HG02884 (cell line): ENCODE results near the gene ATP4A.

Experiments used
- ATAC-seq: cut with Tn5 transposase; IDR thresholded peaks from one replicate; pipeline ENCODE4 v1.9.1; 2021; ENCODE audit warnings: mild to moderate bottlenecking, moderate library complexity; ENCODE audit not compliant: unreplicated experiment

Gene ATP4A

GRCh38 chr19:35502751-35503150, 60.7 kb downstream of the ATP4A start:
- no peak for ATAC-seq

- ATAC-seq = no peak
These were observed 61.8 kb downstream of the ATP4A start for GRCh38 chr19:35501684-35502083.

GRCh38 chr19:35500611-35501010, 62.8 kb downstream of the ATP4A start:
- no peak for ATAC-seq
